Liver (tissue), 9 donors: ENCODE measurements around the gene GNAS-AS1. TPM values are rescaled to one million over a fixed set of nuclear protein-coding genes. Genes with fewer than 3 reads are reported as not detected.

ENCODE experiments used
- DNase-seq: peaks from one replicate; pipeline ENCODE4 v3.0.0-alpha.2; 2017; ENCODE audit warnings: low spot score
- H3K27ac ChIP-seq, 2 donors: one replicate each; pipeline ENCODE4 v1.7.0; 2013; ENCODE audit warnings: inconsistent platforms in 2 of 2, low read length in 2 of 2, control low read depth in 1 of 2, low read depth in 1 of 2, mild to moderate bottlenecking in 1 of 2
- H3K27me3 ChIP-seq, 4 donors: one replicate each; pipeline versions ENCODE4 v1.6.1 to v1.7.0; 2013; ENCODE audit warnings: low read length in 3 of 4, inconsistent platforms in 1 of 4, mild to moderate bottlenecking in 1 of 4, moderate library complexity in 1 of 4; ENCODE audit not compliant: control insufficient read depth in 4 of 4, insufficient read depth in 4 of 4
- H3K36me3 ChIP-seq, 4 donors: one replicate each; pipeline versions ENCODE4 v1.6.1 to v1.7.0; 2013; ENCODE audit warnings: low read length in 3 of 4, mild to moderate bottlenecking in 3 of 4, low read depth in 1 of 4, moderate library complexity in 1 of 4; ENCODE audit not compliant: control insufficient read depth in 4 of 4, insufficient read depth in 3 of 4
- H3K4me1 ChIP-seq, 4 donors: one replicate each; pipeline versions ENCODE4 v1.6.1 to v1.7.0; 2013; ENCODE audit warnings: low read length in 3 of 4, mild to moderate bottlenecking in 3 of 4, moderate library complexity in 1 of 4; ENCODE audit not compliant: control insufficient read depth in 4 of 4, insufficient read depth in 4 of 4
- H3K4me3 ChIP-seq, 3 donors: one replicate each; pipeline versions ENCODE4 v1.6.1 to v1.7.0; 2013; ENCODE audit warnings: low read length in 3 of 3, control low read depth in 1 of 3, low read depth in 1 of 3, mild to moderate bottlenecking in 1 of 3
- H3K9ac ChIP-seq, 2 donors: one replicate each; pipeline ENCODE4 v1.7.0; 2013; ENCODE audit warnings: low read length in 2 of 2, mild to moderate bottlenecking in 2 of 2, moderate library complexity in 2 of 2, control low read depth in 1 of 2, low read depth in 1 of 2
- H3K9me3 ChIP-seq, 4 donors: one replicate each; pipeline versions ENCODE4 v1.6.1 to v1.7.0; 2013; ENCODE audit warnings: low read length in 3 of 4; ENCODE audit not compliant: control insufficient read depth in 4 of 4
- EGR1 ChIP-seq, 2 donors: IDR thresholded peaks; 2 replicates each; pipeline ENCODE4 v1.6.1; 2016 to 2018; ENCODE audit warnings: antibody characterized with exemption in 2 of 2, low read depth in 2 of 2
- FOXA1 ChIP-seq: IDR thresholded peaks from 2 replicates; pipeline ENCODE4 v1.6.1; 2016; ENCODE audit warnings: antibody characterized with exemption
- FOXA2 ChIP-seq: IDR thresholded peaks from 2 replicates; pipeline ENCODE4 v1.6.1; 2016; ENCODE audit warnings: antibody characterized with exemption
- GABPA ChIP-seq, 2 donors: IDR thresholded peaks in 1 of 2; conservative IDR thresholded peaks in 1 of 2; 2 replicates each; pipeline ENCODE4 v1.6.1; 2016; ENCODE audit warnings: antibody characterized with exemption in 2 of 2, mild to moderate bottlenecking in 1 of 2, moderate library complexity in 1 of 2
- HNF4A ChIP-seq, 2 donors: conservative IDR thresholded peaks; 2 replicates each; pipeline ENCODE4 v1.6.1; 2016; ENCODE audit warnings: antibody characterized with exemption in 2 of 2, mild to moderate bottlenecking in 2 of 2
- HNF4G ChIP-seq: IDR thresholded peaks from 2 replicates; pipeline ENCODE4 v1.6.1; 2016; ENCODE audit warnings: antibody characterized with exemption
- JUND ChIP-seq, 2 donors: IDR thresholded peaks; 2 replicates each; pipeline ENCODE4 v1.6.1; 2016; ENCODE audit warnings: antibody characterized with exemption in 2 of 2
- NR2F2 ChIP-seq: IDR thresholded peaks from 2 replicates; pipeline ENCODE4 v1.6.1; 2016; ENCODE audit warnings: antibody characterized with exemption
- RAD21 ChIP-seq, 2 donors: IDR thresholded peaks; 2 replicates each; pipeline ENCODE4 v1.6.1; 2016; ENCODE audit warnings: antibody characterized with exemption in 2 of 2, mild to moderate bottlenecking in 2 of 2
- REST ChIP-seq: IDR thresholded peaks from 2 replicates; pipeline ENCODE4 v1.6.1; 2016; ENCODE audit warnings: antibody characterized with exemption, mild to moderate bottlenecking
- RXRA ChIP-seq, 2 donors: IDR thresholded peaks; 2 replicates each; pipeline ENCODE4 v1.6.1; 2017 to 2018; ENCODE audit warnings: antibody characterized with exemption in 2 of 2, mild to moderate bottlenecking in 1 of 2
- SP1 ChIP-seq: IDR thresholded peaks from 2 replicates; pipeline ENCODE4 v1.6.1; 2018; ENCODE audit warnings: antibody characterized with exemption, mild to moderate bottlenecking
- TAF1 ChIP-seq: conservative IDR thresholded peaks from 2 replicates; pipeline ENCODE4 v1.6.1; 2016; ENCODE audit warnings: antibody characterized with exemption, mild to moderate bottlenecking
- YY1 ChIP-seq: IDR thresholded peaks from 2 replicates; pipeline ENCODE4 v1.6.1; 2016; ENCODE audit warnings: antibody characterized with exemption, mild to moderate bottlenecking
- WGBS: extraction: QIAGEN DNeasy Blood & Tissue Kit; methylation state at CpG from one replicate; pipeline ENCODE4 v1.1.7; 2013; 5-methylcytosine and 5-hydroxymethylcytosine counted together
- polyA plus RNA-seq, 2 donors: library from polyadenylated mRNA; stranded (reverse) in 1 of 2; unstranded in 1 of 2; fragments of 200-250 nt in 1 of 2; fragments of >200 nt in 1 of 2; fragmentation: Nextera tagmentation in 1 of 2; extraction: Ambion mirVana in 1 of 2; gene quantifications; one replicate each; pipeline versions ENCODE4 v1.2.1 to v1.2.3, GENCODE V29; 2013 to 2015
- total RNA-seq, 2 donors: library from RNA; depleted of rRNA; stranded (reverse); fragments of >200 nt; gene quantifications; one replicate each; pipeline ENCODE4 v1.2.3, GENCODE V29; 2014
- TF ChIP-seq, protein P1 (sequence below): IDR thresholded peaks from 2 replicates; pipeline ENCODE4 v1.6.1; 2016; ENCODE audit warnings: antibody characterized with exemption
- TF ChIP-seq, protein P2 (sequence below): IDR thresholded peaks from 2 replicates; pipeline ENCODE4 v1.6.1; 2016; ENCODE audit warnings: antibody characterized with exemption
- donor health status: healthy.
- donor health status: healthy.
- donor health status: healthy.
- donor health status: healthy.
- donor health status: healthy.

GNAS-AS1 gene
- total and polyA plus RNA-seq, 4 donors: 0.08 to 0.42 (median 0.09) TPM; not detected in 1

DNA sequence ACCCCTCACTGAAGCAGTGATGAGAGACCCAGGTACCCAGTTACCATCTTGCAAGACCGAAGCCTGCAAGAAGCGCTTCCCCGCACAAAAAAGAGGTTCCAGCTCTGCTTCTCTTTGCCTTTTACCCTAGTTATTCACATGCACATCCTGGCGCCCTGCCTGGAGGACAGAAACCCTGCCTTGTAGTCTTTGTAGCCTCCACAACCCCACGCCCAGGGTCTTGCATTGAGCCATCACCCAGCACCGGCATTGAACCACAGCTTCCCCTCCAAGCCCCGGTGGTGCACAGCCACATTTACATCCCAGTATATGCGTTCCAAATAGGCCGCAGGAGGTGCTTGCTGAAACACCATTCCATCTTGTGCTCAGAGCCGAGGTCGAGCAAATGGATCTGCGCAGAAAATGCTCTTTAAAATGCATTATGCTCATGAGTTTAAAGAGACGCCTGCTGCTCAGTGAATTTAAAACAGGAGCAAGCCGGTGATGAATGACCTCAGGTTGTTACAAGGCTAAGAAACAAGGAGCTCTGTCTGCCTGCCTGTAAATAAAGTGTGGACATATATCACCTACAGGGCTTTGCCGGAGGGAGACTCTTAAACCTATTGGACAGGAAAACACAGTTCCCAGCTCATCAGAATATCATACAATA lies 61.7 kb downstream of the GNAS-AS1 start:
- Histone ChIP-seq H3K27me3 (peaks cover 0 to 3% (median 0%) of the 10 kb centered on the region in 4 donors), H3K4me3 (no peak overlapping the region), H3K36me3 (no peaks in the 10 kb centered on the region), H3K27ac (no peak overlapping the region), H3K9me3 (no peaks in the 10 kb centered on the region), H3K4me1 (no peaks in the 10 kb centered on the region), H3K9ac (no peak overlapping the region)
- TF ChIP-seq FOXA1 (no peak), RXRA (IDR thresholded peaks at IDR 0.05) (no peak), SP1 (no peak), YY1 (no peak), EGR1 (IDR thresholded peaks at IDR 0.05; ENCODE audit: low read depth in 2 of 2) (no peak), JUND (IDR thresholded peaks at IDR 0.05) (no peak), FOXA2 (no peak), RAD21 (IDR thresholded peaks at IDR 0.05) (no peak), NR2F2 (no peak), HNF4G (no peak), HNF4A (conservative IDR thresholded peaks at IDR 0.05) (no peak), GABPA (IDR thresholded peaks at IDR 0.05 in 1 of 2, conservative IDR thresholded peaks at IDR 0.05 in 1 of 2) (no peak), REST (no peak), TAF1 (no peak)
- TF ChIP-seq, protein P1, sequence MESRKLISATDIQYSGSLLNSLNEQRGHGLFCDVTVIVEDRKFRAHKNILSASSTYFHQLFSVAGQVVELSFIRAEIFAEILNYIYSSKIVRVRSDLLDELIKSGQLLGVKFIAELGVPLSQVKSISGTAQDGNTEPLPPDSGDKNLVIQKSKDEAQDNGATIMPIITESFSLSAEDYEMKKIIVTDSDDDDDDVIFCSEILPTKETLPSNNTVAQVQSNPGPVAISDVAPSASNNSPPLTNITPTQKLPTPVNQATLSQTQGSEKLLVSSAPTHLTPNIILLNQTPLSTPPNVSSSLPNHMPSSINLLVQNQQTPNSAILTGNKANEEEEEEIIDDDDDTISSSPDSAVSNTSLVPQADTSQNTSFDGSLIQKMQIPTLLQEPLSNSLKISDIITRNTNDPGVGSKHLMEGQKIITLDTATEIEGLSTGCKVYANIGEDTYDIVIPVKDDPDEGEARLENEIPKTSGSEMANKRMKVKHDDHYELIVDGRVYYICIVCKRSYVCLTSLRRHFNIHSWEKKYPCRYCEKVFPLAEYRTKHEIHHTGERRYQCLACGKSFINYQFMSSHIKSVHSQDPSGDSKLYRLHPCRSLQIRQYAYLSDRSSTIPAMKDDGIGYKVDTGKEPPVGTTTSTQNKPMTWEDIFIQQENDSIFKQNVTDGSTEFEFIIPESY: no peak
- TF ChIP-seq, protein P2, sequence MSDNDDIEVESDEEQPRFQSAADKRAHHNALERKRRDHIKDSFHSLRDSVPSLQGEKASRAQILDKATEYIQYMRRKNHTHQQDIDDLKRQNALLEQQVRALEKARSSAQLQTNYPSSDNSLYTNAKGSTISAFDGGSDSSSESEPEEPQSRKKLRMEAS: no peak
- DNase-seq: no peak
- WGBS: 81% methylated on average over 15 of the region's 15 CpGs

GRCh38 chr20:58787211-58788005 lies 63.3 kb downstream of the GNAS-AS1 start:
- TF ChIP-seq NR2F2 (peak; percentile 13), FOXA1 (no peak), RXRA (IDR thresholded peaks at IDR 0.05) (peak in 1 of 2 donors; percentile 4), TAF1 (no peak)
- Histone ChIP-seq H3K27ac (no peak overlapping the region), H3K36me3 (no peaks in the 10 kb centered on the region), H3K4me1 (no peaks in the 10 kb centered on the region), H3K27me3 (peaks cover 0 to 2% (median 0%) of the 10 kb centered on the region in 4 donors), H3K9me3 (no peaks in the 10 kb centered on the region), H3K4me3 (no peak overlapping the region), H3K9ac (no peak overlapping the region)
- DNase-seq: no peak
- WGBS: 79% methylated on average over 25 of the region's 25 CpGs
